ENCODE results near the gene UBAC2. TPM values are rescaled to one million over a fixed set of nuclear protein-coding genes. Genes with fewer than 3 reads are reported as not detected.

Gene UBAC2
- total RNA-seq, 1 donor from 2014 or later: 87.7 TPM

DNA sequence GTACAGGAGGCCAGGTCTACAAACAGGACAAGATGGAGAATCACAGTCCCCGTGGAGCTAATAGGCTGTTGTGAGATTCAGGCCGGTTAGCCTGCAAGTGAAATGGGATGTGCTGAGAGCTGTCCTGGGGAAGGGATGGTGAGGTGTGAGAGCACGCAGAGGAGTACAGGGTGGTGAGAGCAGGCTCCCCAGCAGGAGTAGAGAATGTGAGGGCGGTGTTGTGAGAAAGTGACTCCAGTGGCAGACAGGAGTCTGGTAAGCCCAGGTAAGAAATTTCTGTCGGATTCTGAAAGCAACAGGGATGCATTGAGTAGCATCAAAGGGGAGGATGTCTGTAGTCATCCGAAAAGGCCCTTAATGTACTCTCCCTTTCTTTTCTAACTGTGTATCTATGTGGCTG, 157.3 kb downstream of the UBAC2 start:
- no peak overlapping the region for H3K27ac ChIP-seq
- no peaks in the 10 kb centered on the region for H3K79me2 ChIP-seq (ENCODE audit: low read depth)
- peaks cover 3% of the 10 kb centered on the region for H3K27me3 Mint-ChIP-seq (ENCODE audit: insufficient read depth, low read depth)
- H3K36me3 ChIP-seq: peaks cover 8% of the 10 kb centered on the region
- H3K9me3 ChIP-seq (ENCODE audit: low read depth): no peaks in the 10 kb centered on the region
- H3K4me1 ChIP-seq: peaks cover 10% of the 10 kb centered on the region
- H3K9me3 Mint-ChIP-seq: no peaks in the 10 kb centered on the region
- peaks cover 37% of the 10 kb centered on the region for H3K36me3 Mint-ChIP-seq
- no peak for DNase-seq (ENCODE audit: low spot score)
- peaks cover 11% of the 10 kb centered on the region for H4K20me1 ChIP-seq (ENCODE audit: low read depth)
- peaks cover 30% of the 10 kb centered on the region for H3K4me1 Mint-ChIP-seq
- no peak overlapping the region for H3K27ac Mint-ChIP-seq
- H2AFZ ChIP-seq (replicated peaks): no peak overlapping the region
- no peak overlapping the region for H3K9ac ChIP-seq
- no peaks in the 10 kb centered on the region for H3F3A ChIP-seq (ENCODE audit: low read depth)
- no peak overlapping the region for H3K4me3 Mint-ChIP-seq
- no peak overlapping the region for H3K4me3 ChIP-seq
- H3K27me3 ChIP-seq: no peaks in the 10 kb centered on the region
- H3K4me2 ChIP-seq: no peak overlapping the region
- no peak for TF ChIP-seq EZH2phosphoT487 (IDR thresholded peaks at IDR 0.05)
- no peak for TF ChIP-seq EZH2 (IDR thresholded peaks at IDR 0.05)
- TF ChIP-seq, protein P1, sequence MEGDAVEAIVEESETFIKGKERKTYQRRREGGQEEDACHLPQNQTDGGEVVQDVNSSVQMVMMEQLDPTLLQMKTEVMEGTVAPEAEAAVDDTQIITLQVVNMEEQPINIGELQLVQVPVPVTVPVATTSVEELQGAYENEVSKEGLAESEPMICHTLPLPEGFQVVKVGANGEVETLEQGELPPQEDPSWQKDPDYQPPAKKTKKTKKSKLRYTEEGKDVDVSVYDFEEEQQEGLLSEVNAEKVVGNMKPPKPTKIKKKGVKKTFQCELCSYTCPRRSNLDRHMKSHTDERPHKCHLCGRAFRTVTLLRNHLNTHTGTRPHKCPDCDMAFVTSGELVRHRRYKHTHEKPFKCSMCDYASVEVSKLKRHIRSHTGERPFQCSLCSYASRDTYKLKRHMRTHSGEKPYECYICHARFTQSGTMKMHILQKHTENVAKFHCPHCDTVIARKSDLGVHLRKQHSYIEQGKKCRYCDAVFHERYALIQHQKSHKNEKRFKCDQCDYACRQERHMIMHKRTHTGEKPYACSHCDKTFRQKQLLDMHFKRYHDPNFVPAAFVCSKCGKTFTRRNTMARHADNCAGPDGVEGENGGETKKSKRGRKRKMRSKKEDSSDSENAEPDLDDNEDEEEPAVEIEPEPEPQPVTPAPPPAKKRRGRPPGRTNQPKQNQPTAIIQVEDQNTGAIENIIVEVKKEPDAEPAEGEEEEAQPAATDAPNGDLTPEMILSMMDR (IDR thresholded peaks at IDR 0.05): no peak

- Histone ChIP-seq H3K27me3 (no peaks in the 10 kb centered on the region), H3K9ac (no peak overlapping the region), H3K4me2 (peak overlapping the region; percentile 41), H3F3A (ENCODE audit: low read depth) (no peaks in the 10 kb centered on the region), H3K36me3 (peaks cover 9% of the 10 kb centered on the region), H3K27ac (no peak overlapping the region), H3K79me2 (ENCODE audit: low read depth) (no peaks in the 10 kb centered on the region), H3K4me3 (no peak overlapping the region), H2AFZ (replicated peaks) (no peak overlapping the region), H3K9me3 (ENCODE audit: low read depth) (no peaks in the 10 kb centered on the region), H3K4me1 (peaks cover 10% of the 10 kb centered on the region), H4K20me1 (ENCODE audit: low read depth) (peaks cover 14% of the 10 kb centered on the region)
- H3K4me1 Mint-ChIP-seq: peaks cover 30% of the 10 kb centered on the region
- H3K4me3 Mint-ChIP-seq: peak overlapping the region; percentile 47
- peaks cover 34% of the 10 kb centered on the region for H3K36me3 Mint-ChIP-seq
- no peak overlapping the region for H3K27ac Mint-ChIP-seq
- TF ChIP-seq EZH2phosphoT487 (IDR thresholded peaks at IDR 0.05) (no peak), EZH2 (IDR thresholded peaks at IDR 0.05) (no peak)
- TF ChIP-seq, protein P1 (IDR thresholded peaks at IDR 0.05): no peak
- no peak for DNase-seq (ENCODE audit: low spot score)
- H3K9me3 Mint-ChIP-seq: no peaks in the 10 kb centered on the region
- peaks cover 2% of the 10 kb centered on the region for H3K27me3 Mint-ChIP-seq (ENCODE audit: insufficient read depth, low read depth)
These were observed 158.9 kb downstream of the UBAC2 start for GRCh38 chr13:99359528-99359927.

- peaks cover 10% of the 10 kb centered on the region for H3K4me1 ChIP-seq
- H4K20me1 ChIP-seq (ENCODE audit: low read depth): peaks cover 14% of the 10 kb centered on the region
- H3K4me3 Mint-ChIP-seq: no peak overlapping the region
- H3K27me3 ChIP-seq: no peaks in the 10 kb centered on the region
- no peak overlapping the region for H3K9ac ChIP-seq
- H3K9me3 Mint-ChIP-seq: no peaks in the 10 kb centered on the region
- H3K36me3 ChIP-seq: peaks cover 9% of the 10 kb centered on the region
- no peak overlapping the region for H3K27ac ChIP-seq
- peaks cover 30% of the 10 kb centered on the region for H3K4me1 Mint-ChIP-seq
- H3K9me3 ChIP-seq (ENCODE audit: low read depth): no peaks in the 10 kb centered on the region
- H3K27me3 Mint-ChIP-seq (ENCODE audit: insufficient read depth, low read depth): no peaks in the 10 kb centered on the region
- no peak overlapping the region for H3K4me3 ChIP-seq
- H3K27ac Mint-ChIP-seq: no peak overlapping the region
- DNase-seq (ENCODE audit: low spot score): no peak
- H3K4me2 ChIP-seq: no peak overlapping the region
- no peaks in the 10 kb centered on the region for H3F3A ChIP-seq (ENCODE audit: low read depth)
- TF ChIP-seq EZH2 (IDR thresholded peaks at IDR 0.05) (no peak), EZH2phosphoT487 (IDR thresholded peaks at IDR 0.05) (no peak)
- TF ChIP-seq, protein P1 (IDR thresholded peaks at IDR 0.05): no peak
- H3K36me3 Mint-ChIP-seq: peaks cover 31% of the 10 kb centered on the region
- H3K79me2 ChIP-seq (ENCODE audit: low read depth): no peaks in the 10 kb centered on the region
- no peak overlapping the region for H2AFZ ChIP-seq (replicated peaks)
These were observed 160.0 kb downstream of the UBAC2 start for GRCh38 chr13:99360696-99361095.

All from neural progenitor cell (in vitro differentiated cells).